K562 (cell line): ENCODE results near the gene SNX10. TPM values are rescaled to one million over a fixed set of nuclear protein-coding genes. Genes with fewer than 3 reads are reported as not detected.

Experiments
- CBX1 ChIP-seq: sonication (generic); IDR thresholded peaks from 2 replicates; pipeline ENCODE4 v1.6.1; 2016; ENCODE audit warnings: antibody characterized with exemption, low read depth, mild to moderate bottlenecking
- CREB3L1 ChIP-seq: fragments of 450-650 bp; IDR thresholded peaks from 2 replicates; pipeline ENCODE4 v1.6.1; 2014; ENCODE audit warnings: low read depth, mild to moderate bottlenecking, moderate library complexity, borderline replicate concordance
- CTBP1 ChIP-seq: fragments of 450-650 bp; IDR thresholded peaks from 2 replicates; pipeline ENCODE4 v1.6.1; 2016; ENCODE audit warnings: borderline replicate concordance
- HNRNPUL1 ChIP-seq: fragments of 200-400 bp; formaldehyde crosslinking; IDR thresholded peaks from 2 replicates; pipeline ENCODE4 v1.6.1; 2017; ENCODE audit warnings: low read length
- L3MBTL2 ChIP-seq: fragments of 450-650 bp; IDR thresholded peaks from 2 replicates; pipeline ENCODE4 v1.6.1; 2016; ENCODE audit warnings: mild to moderate bottlenecking, moderate library complexity
- SP2 ChIP-seq: IDR thresholded peaks from 2 replicates; pipeline ENCODE4 v1.6.1; 2011; ENCODE audit warnings: mild to moderate bottlenecking, low read depth, low read length, moderate library complexity; ENCODE audit not compliant: poor library complexity, severe bottlenecking; ENCODE audit errors: extremely low read depth
- ZKSCAN8 ChIP-seq: fragments of 200-800 bp; sonication (Bioruptor generic); IDR thresholded peaks from 2 replicates; pipeline ENCODE4 v1.6.1; 2016; ENCODE audit warnings: missing genetic modification characterization, missing compliant biosample characterization
- ZNF143 ChIP-seq: sonication (generic); formaldehyde crosslinking; IDR thresholded peaks from 2 replicates; pipeline ENCODE4 v1.9.0; 2022; ENCODE audit warnings: mild to moderate bottlenecking, missing genetic modification reagents
- ZNF316 ChIP-seq: fragments of 450-650 bp; IDR thresholded peaks from 2 replicates; pipeline ENCODE4 v1.6.1; 2016
- ZNF57 ChIP-seq: fragments of 450-650 bp; formaldehyde crosslinking; IDR thresholded peaks from 2 replicates; pipeline ENCODE4 v1.4.0; 2020; ENCODE audit warnings: mild to moderate bottlenecking, moderate library complexity
- ZNF740 ChIP-seq, 3 experiments: fragments of 200-800 bp in 1 of 3; sonication (Bioruptor generic) in 1 of 3; sonication (generic) in 1 of 3; formaldehyde crosslinking in 1 of 3; IDR thresholded peaks; 2 replicates each; pipeline versions ENCODE4 v1.6.1 to v1.8.0; 2016 to 2022; ENCODE audit warnings: mild to moderate bottlenecking in 2 of 3, missing compliant biosample characterization in 2 of 3, missing genetic modification characterization in 2 of 3, missing genetic modification reagents in 1 of 3
- polyA plus RNA-seq, 8 experiments: library from polyadenylated mRNA; depleted of rRNA in 4 of 8; stranded (reverse) in 5 of 8; unstranded in 3 of 8; fragments of >200 nt; fragmentation: Nextera tagmentation in 2 of 8; fragmentation: Illumina TruSeq in 1 of 8; extraction: Ambion mirVana in 2 of 8; extraction: Trizol in 1 of 8; gene quantifications; 2 replicates each; pipeline versions ENCODE4 v1.2.1 to v1.2.3, GENCODE V29; 2011 to 2014; ENCODE audit warnings: inconsistent platforms in 1 of 8, missing spikeins in 1 of 8
- total RNA-seq, 7 experiments: library from RNA; depleted of rRNA in 6 of 7; stranded (reverse); fragments of >200 nt in 6 of 7; fragmentation: Illumina TruSeq in 2 of 7; extraction: Trizol in 2 of 7; gene quantifications; 2 replicates each; pipeline versions ENCODE4 v1.2.1 to v1.2.3, GENCODE V29; 2011 to 2021; ENCODE audit warnings: low replicate concordance in 1 of 7
- TF ChIP-seq, protein P1 (sequence below), 2 experiments: fragments of 450-650 bp in 1 of 2; sonication (generic) in 1 of 2; formaldehyde crosslinking in 1 of 2; IDR thresholded peaks; 2 replicates each; pipeline versions ENCODE4 v1.7.1 to v1.9.0; 2016 to 2022; ENCODE audit warnings: inconsistent platforms in 1 of 2, mild to moderate bottlenecking in 1 of 2, missing genetic modification reagents in 1 of 2
- TF ChIP-seq, protein P2 (sequence below): fragments of 250-450 bp; sonication (Bioruptor Pico); IDR thresholded peaks from 2 replicates; pipeline ENCODE4 v1.5.1; 2021; ENCODE audit warnings: mild to moderate bottlenecking

SNX10 gene
- total and polyA plus RNA-seq, 9 of the 15 experiments (the other 6 are each of a cell fraction or from before 2014, with no cell fraction given) = 6.9 to 16.5 (median 11.5) TPM

DNA sequence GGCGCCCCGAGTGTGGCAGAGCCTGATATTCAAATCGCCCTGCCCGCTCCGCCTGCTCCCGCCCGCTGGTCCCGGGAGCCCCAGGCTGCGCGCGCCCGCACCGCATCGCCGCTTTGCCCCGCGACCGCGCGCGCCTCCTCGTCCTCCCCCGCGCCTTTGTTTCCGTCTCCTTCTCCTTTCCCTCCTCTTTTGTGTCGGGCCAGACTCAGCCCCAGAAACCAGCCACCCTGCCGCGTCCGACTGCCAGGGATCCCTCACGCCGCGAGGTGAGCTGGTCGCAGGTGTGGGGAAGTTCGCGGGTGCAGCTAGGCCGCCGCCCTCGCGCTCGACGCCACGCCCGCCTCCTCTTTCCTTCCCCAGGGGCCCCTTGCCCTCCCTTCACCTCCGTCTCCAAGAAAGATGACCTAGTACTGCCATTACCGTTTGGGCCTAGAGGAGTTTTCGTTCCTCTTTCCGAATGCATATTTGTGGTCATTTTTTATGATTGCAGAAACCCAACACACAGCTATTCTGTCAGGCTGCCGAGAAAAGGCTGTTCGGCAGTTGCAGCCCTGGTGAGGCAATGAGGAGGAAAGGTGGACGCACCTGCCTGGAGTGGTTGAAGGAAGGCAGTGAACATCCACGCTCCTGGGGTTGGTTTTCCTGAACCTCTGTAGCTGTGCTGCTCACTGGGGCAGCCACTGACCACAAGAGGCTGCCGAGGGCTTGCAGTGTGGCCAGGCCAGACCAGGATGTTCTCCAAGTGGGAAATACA is 107.3 kb downstream of the SNX10 start (continued):
- TF ChIP-seq CBX1 (no peak; the same call in 1 of the 2 replicates), ZKSCAN8 (CRISPR knock-in tag) (no peak), ZNF316 (no peak), CREB3L1 (peak; percentile 52; the same call in 1 of the 2 replicates), SP2 (no peak), ZNF740 (CRISPR knock-in tag; IDR thresholded peaks at IDR 0.05) (peak; percentile 66; the same call in 1 of the 2 replicates), ZNF740 (tag; IDR thresholded peaks at IDR 0.05) (no peak), HNRNPUL1 (no peak), CTBP1 (peak; percentile 86), L3MBTL2 (peak; percentile 96), ZNF143 (CRISPR knock-in tag) (no peak), ZNF57 (CRISPR knock-in tag) (no peak)
- TF ChIP-seq, protein P1, sequence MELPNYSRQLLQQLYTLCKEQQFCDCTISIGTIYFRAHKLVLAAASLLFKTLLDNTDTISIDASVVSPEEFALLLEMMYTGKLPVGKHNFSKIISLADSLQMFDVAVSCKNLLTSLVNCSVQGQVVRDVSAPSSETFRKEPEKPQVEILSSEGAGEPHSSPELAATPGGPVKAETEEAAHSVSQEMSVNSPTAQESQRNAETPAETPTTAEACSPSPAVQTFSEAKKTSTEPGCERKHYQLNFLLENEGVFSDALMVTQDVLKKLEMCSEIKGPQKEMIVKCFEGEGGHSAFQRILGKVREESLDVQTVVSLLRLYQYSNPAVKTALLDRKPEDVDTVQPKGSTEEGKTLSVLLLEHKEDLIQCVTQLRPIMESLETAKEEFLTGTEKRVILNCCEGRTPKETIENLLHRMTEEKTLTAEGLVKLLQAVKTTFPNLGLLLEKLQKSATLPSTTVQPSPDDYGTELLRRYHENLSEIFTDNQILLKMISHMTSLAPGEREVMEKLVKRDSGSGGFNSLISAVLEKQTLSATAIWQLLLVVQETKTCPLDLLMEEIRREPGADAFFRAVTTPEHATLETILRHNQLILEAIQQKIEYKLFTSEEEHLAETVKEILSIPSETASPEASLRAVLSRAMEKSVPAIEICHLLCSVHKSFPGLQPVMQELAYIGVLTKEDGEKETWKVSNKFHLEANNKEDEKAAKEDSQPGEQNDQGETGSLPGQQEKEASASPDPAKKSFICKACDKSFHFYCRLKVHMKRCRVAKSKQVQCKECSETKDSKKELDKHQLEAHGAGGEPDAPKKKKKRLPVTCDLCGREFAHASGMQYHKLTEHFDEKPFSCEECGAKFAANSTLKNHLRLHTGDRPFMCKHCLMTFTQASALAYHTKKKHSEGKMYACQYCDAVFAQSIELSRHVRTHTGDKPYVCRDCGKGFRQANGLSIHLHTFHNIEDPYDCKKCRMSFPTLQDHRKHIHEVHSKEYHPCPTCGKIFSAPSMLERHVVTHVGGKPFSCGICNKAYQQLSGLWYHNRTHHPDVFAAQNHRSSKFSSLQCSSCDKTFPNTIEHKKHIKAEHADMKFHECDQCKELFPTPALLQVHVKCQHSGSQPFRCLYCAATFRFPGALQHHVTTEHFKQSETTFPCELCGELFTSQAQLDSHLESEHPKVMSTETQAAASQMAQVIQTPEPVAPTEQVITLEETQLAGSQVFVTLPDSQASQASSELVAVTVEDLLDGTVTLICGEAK (IDR thresholded peaks at IDR 0.05) = no peak; the same call in 1 of the 2 replicates
- TF ChIP-seq, protein P1 (CRISPR knock-in tag; IDR thresholded peaks at IDR 0.05) = no peak
- TF ChIP-seq, protein P2, sequence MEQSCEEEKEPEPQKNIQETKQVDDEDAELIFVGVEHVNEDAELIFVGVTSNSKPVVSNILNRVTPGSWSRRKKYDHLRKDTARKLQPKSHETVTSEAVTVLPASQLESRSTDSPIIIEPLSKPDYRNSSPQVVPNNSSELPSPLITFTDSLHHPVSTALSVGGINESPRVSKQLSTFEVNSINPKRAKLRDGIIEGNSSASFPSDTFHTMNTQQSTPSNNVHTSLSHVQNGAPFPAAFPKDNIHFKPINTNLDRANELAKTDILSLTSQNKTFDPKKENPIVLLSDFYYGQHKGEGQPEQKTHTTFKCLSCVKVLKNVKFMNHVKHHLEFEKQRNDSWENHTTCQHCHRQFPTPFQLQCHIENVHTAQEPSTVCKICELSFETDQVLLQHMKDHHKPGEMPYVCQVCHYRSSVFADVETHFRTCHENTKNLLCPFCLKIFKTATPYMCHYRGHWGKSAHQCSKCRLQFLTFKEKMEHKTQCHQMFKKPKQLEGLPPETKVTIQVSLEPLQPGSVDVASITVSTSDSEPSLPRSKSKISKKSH (CRISPR knock-in tag) = no peak
